NCI-H774 (cell line): ENCODE results near the gene ADD1.

Experiments used
- DNase-seq: peaks from one replicate; lab custom pipeline; 2025; lab: John Stamatoyannopoulos, UW

The ADD1 gene

GRCh38 chr4:2804973-2805501 lies 38.6 kb upstream of the ADD1 start:
- DNase-seq: no peak

GRCh38 chr4:2805712-2806389 lies 37.8 kb upstream of the ADD1 start:
- no peak for DNase-seq

- no peak for DNase-seq
These were observed 37.0 kb upstream of the ADD1 start for GRCh38 chr4:2806390-2807355.

- no peak for DNase-seq
These were observed 36.1 kb upstream of the ADD1 start for GRCh38 chr4:2807571-2807970.

- DNase-seq: no peak
These were observed 35.6 kb upstream of the ADD1 start for GRCh38 chr4:2808001-2808400.

- no peak for DNase-seq
These were observed 33.9 kb upstream of the ADD1 start for GRCh38 chr4:2809610-2810180.

- no peak for DNase-seq
These were observed 33.3 kb upstream of the ADD1 start for GRCh38 chr4:2810388-2810787.

GRCh38 chr4:2811830-2812611 lies 31.6 kb upstream of the ADD1 start:
- no peak for DNase-seq

GRCh38 chr4:2812612-2813354 lies 30.9 kb upstream of the ADD1 start:
- no peak for DNase-seq

GRCh38 chr4:2813446-2814405 lies 29.9 kb upstream of the ADD1 start:
- no peak for DNase-seq

GRCh38 chr4:2814627-2815270 lies 28.9 kb upstream of the ADD1 start:
- DNase-seq: no peak

GRCh38 chr4:2816401-2816954 lies 27.2 kb upstream of the ADD1 start:
- DNase-seq: no peak

GRCh38 chr4:2817137-2817536 lies 26.5 kb upstream of the ADD1 start:
- DNase-seq: no peak

GRCh38 chr4:2817701-2818350 lies 25.8 kb upstream of the ADD1 start:
- no peak for DNase-seq

- no peak for DNase-seq
These were observed 25.2 kb upstream of the ADD1 start for GRCh38 chr4:2818351-2818939.

- no peak for DNase-seq
These were observed 24.1 kb upstream of the ADD1 start for GRCh38 chr4:2819244-2820215.
